H9 (cell line): ENCODE results near the gene SYT17. TPM values are rescaled to one million over a fixed set of nuclear protein-coding genes. Genes with fewer than 3 reads are reported as not detected.

ENCODE experiments used
- DNase-seq: peaks from one replicate; pipeline ENCODE4 v3.0.0-alpha.2; 2017
- H2AFZ ChIP-seq: one replicate; pipeline ENCODE4 v1.6.1; 2013; ENCODE audit warnings: mild to moderate bottlenecking, low read length, control low read depth, moderate library complexity
- H2AK5ac ChIP-seq: 2 replicates; pipeline ENCODE4 v1.6.1; 2013; ENCODE audit warnings: low read length, control low read depth, mixed read lengths; ENCODE audit not compliant: insufficient read length
- H2BK120ac ChIP-seq: one replicate; pipeline ENCODE4 v1.6.1; 2013; ENCODE audit warnings: low read depth, mild to moderate bottlenecking, low read length, control low read depth, inconsistent platforms; ENCODE audit not compliant: poor library complexity, severe bottlenecking
- H2BK12ac ChIP-seq: 2 replicates; pipeline ENCODE4 v1.6.1; 2013; ENCODE audit warnings: low read length, control low read depth, mixed read lengths, low read depth; ENCODE audit not compliant: insufficient read length
- H2BK15ac ChIP-seq: 2 replicates; pipeline ENCODE4 v1.6.1; 2013; ENCODE audit warnings: low read depth, low read length, control low read depth
- H2BK20ac ChIP-seq: one replicate; pipeline ENCODE4 v1.6.1; 2013; ENCODE audit warnings: low read depth, mild to moderate bottlenecking, low read length, control low read depth, inconsistent platforms; ENCODE audit not compliant: poor library complexity, severe bottlenecking
- H2BK5ac ChIP-seq: 2 replicates; pipeline ENCODE4 v1.6.1; 2013; ENCODE audit warnings: low read length, control low read depth, mixed read lengths; ENCODE audit not compliant: insufficient read length
- H3K14ac ChIP-seq: 2 replicates; pipeline ENCODE4 v1.6.1; 2013; ENCODE audit warnings: low read length, control low read depth; ENCODE audit not compliant: insufficient read depth
- H3K18ac ChIP-seq: 2 replicates; pipeline ENCODE4 v1.6.1; 2013; ENCODE audit warnings: low read depth, mild to moderate bottlenecking, mixed read lengths, low read length, control low read depth; ENCODE audit not compliant: insufficient read length
- H3K23ac ChIP-seq: 2 replicates; pipeline ENCODE4 v1.6.1; 2013; ENCODE audit warnings: low read length, control low read depth, mixed read lengths, low read depth; ENCODE audit not compliant: insufficient read length
- H3K23me2 ChIP-seq: 2 replicates; pipeline ENCODE4 v1.6.1; 2013; ENCODE audit warnings: low read depth, mild to moderate bottlenecking, mixed read lengths, low read length, control low read depth; ENCODE audit not compliant: insufficient read length, poor library complexity, severe bottlenecking
- H3K27ac ChIP-seq: 2 replicates; pipeline ENCODE4 v1.5.1; 2013; ENCODE audit warnings: low read length, control low read depth, mixed read lengths, low read depth; ENCODE audit not compliant: insufficient read length
- H3K27me3 ChIP-seq: 2 replicates; pipeline ENCODE4 v1.6.1; 2013; ENCODE audit warnings: low read length, control low read depth, inconsistent platforms; ENCODE audit not compliant: insufficient read depth
- H3K4ac ChIP-seq: 2 replicates; pipeline ENCODE4 v1.6.1; 2013; ENCODE audit warnings: low read depth, mild to moderate bottlenecking, control low read depth, inconsistent platforms, low read length, moderate library complexity
- H3K4me1 ChIP-seq: 2 replicates; pipeline ENCODE4 v1.6.1; 2013; ENCODE audit warnings: low read length, control low read depth, inconsistent platforms; ENCODE audit not compliant: insufficient read depth
- H3K4me2 ChIP-seq: 2 replicates; pipeline ENCODE4 v1.6.1; 2013; ENCODE audit warnings: low read length, control low read depth, mixed read lengths; ENCODE audit not compliant: insufficient read length, insufficient read depth
- H3K56ac ChIP-seq: 2 replicates; pipeline ENCODE4 v1.6.1; 2013; ENCODE audit warnings: low read depth, mild to moderate bottlenecking, mixed read lengths, low read length, control low read depth; ENCODE audit not compliant: insufficient read length
- H3K79me1 ChIP-seq: 2 replicates; pipeline ENCODE4 v1.6.1; 2013; ENCODE audit warnings: low read depth, mild to moderate bottlenecking, moderate library complexity, low read length, control low read depth, inconsistent platforms; ENCODE audit not compliant: insufficient read depth, poor library complexity, severe bottlenecking
- H3K79me2 ChIP-seq: 2 replicates; pipeline ENCODE4 v1.6.1; 2013; ENCODE audit warnings: low read length, control low read depth, inconsistent platforms; ENCODE audit not compliant: insufficient read depth
- H3K9ac ChIP-seq: 2 replicates; pipeline ENCODE4 v1.6.1; 2013; ENCODE audit warnings: low read length, control low read depth, mixed read lengths; ENCODE audit not compliant: insufficient read length; ENCODE audit errors: extremely low read depth
- H3K9me3 ChIP-seq: one replicate; pipeline ENCODE4 v1.6.1; 2013; ENCODE audit warnings: low read depth, low read length, inconsistent platforms; ENCODE audit not compliant: control insufficient read depth
- H3T11ph ChIP-seq: one replicate; pipeline ENCODE4 v1.6.1; 2013; ENCODE audit warnings: mild to moderate bottlenecking, low read length, control low read depth, inconsistent platforms
- H4K20me1 ChIP-seq: one replicate; pipeline ENCODE4 v1.6.1; 2013; ENCODE audit not compliant: control insufficient read depth, insufficient read length, insufficient read depth
- H4K5ac ChIP-seq: 2 replicates; pipeline ENCODE4 v1.6.1; 2013; ENCODE audit warnings: low read depth, mild to moderate bottlenecking, mixed read lengths, low read length, control low read depth; ENCODE audit not compliant: insufficient read length
- H4K8ac ChIP-seq: replicated peaks from 2 replicates; pipeline ENCODE4 v1.6.1; 2013; ENCODE audit warnings: low read length, control low read depth, mixed read lengths, low read depth; ENCODE audit not compliant: insufficient read length
- H4K91ac ChIP-seq: 2 replicates; pipeline ENCODE4 v1.6.1; 2013; ENCODE audit warnings: low read depth, mild to moderate bottlenecking, moderate library complexity, mixed read lengths, low read length, control low read depth; ENCODE audit not compliant: insufficient read length
- H3K27ac Mint-ChIP-seq, 3 experiments: 2 replicates in 2 of 3; 3 replicates in 1 of 3; pipeline ENCODE4 v1.8.0; 2020 to 2021; ENCODE audit warnings: mixed read lengths in 3 of 3, mild to moderate bottlenecking in 1 of 3, moderate library complexity in 1 of 3
- H3K27me3 Mint-ChIP-seq: 2 replicates; pipeline ENCODE4 v1.8.0; 2021; ENCODE audit warnings: low read depth, mild to moderate bottlenecking, moderate library complexity, mixed read lengths
- H3K36me3 Mint-ChIP-seq, 3 experiments: 2 replicates in 2 of 3; 3 replicates in 1 of 3; pipeline ENCODE4 v1.8.0; 2020 to 2021; ENCODE audit warnings: low read depth in 3 of 3, mixed read lengths in 3 of 3; ENCODE audit not compliant: insufficient read depth in 1 of 3
- H3K4me1 Mint-ChIP-seq, 2 experiments: 2 replicates each; pipeline ENCODE4 v1.8.0; 2020; ENCODE audit warnings: mixed read lengths in 2 of 2
- H3K4me3 Mint-ChIP-seq, 2 experiments: 2 replicates in 1 of 2; 3 replicates in 1 of 2; pipeline ENCODE4 v1.8.0; 2020 to 2021; ENCODE audit warnings: mild to moderate bottlenecking in 2 of 2, mixed read lengths in 2 of 2, moderate library complexity in 1 of 2
- H3K9me3 Mint-ChIP-seq, 2 experiments: 2 replicates in 1 of 2; 3 replicates in 1 of 2; pipeline ENCODE4 v1.8.0; 2020; ENCODE audit warnings: mild to moderate bottlenecking in 2 of 2, mixed read lengths in 2 of 2, moderate library complexity in 1 of 2
- WGBS: extraction: QIAGEN DNeasy Blood & Tissue Kit; methylation state at CpG from one replicate; pipeline ENCODE4 v1.1.7; 2013; ENCODE audit warnings: missing lambda C conversion rate, low lambda C conversion rate, mixed read lengths; ENCODE audit not compliant: insufficient read length; ENCODE audit errors: extremely low coverage; 5-methylcytosine and 5-hydroxymethylcytosine counted together
- total RNA-seq: library from RNA; stranded (reverse); gene quantifications from 2 replicates; pipeline ENCODE4 v1.2.1, GENCODE V29; 2021
- TF ChIP-seq, protein P1 (sequence below): fragments of 200-600 bp; sonication (generic); conservative IDR thresholded peaks from 3 replicates; pipeline ENCODE4 v1.8.0; 2021; ENCODE audit warnings: antibody characterized with exemption, mild to moderate bottlenecking

SYT17 gene
- total RNA-seq, 1 experiment from 2014 or later: 3.0 TPM

DNA sequence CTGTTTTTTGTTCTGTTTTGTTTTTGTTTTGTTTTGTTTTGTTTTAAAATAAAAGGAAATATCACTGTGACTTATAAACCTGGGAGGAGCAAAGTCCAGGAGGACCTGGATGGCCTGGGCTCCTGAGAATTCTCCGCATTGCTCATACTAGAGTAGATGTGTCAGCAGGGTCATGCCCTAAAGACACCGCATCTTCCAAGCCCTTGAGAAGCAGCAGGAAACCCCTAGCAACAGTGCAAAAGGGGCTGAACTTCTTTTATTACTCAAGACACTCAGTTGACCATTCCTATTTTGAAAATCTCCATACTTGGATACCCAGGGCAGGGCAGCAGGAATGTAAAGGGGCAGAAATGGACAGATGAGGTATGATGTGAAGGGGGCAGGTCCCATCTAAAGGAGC, 51.8 kb downstream of the SYT17 start:
- no peak overlapping the region for H3K23ac ChIP-seq
- H3K9me3 Mint-ChIP-seq: peaks cover 7 to 10% of the 10 kb centered on the region in 2 experiments; a peak in 4 of 5 replicates
- H3K27ac ChIP-seq: no peak overlapping the region
- no peak overlapping the region for H3K4me2 ChIP-seq
- H4K5ac ChIP-seq: no peak overlapping the region
- H3K36me3 Mint-ChIP-seq: peaks cover under 1 to 6% (median 4%) of the 10 kb centered on the region in 3 experiments; a peak in 5 of 7 replicates
- WGBS: no CpG with 5 or more reads among the region's 2 CpGs
- H4K8ac ChIP-seq: no peak overlapping the region
- no peak overlapping the region for H2BK20ac ChIP-seq
- H2AK5ac ChIP-seq: no peak overlapping the region
- H3K56ac ChIP-seq: no peak overlapping the region
- H3K14ac ChIP-seq: no peak overlapping the region
- H4K91ac ChIP-seq: no peak overlapping the region
- H2BK5ac ChIP-seq: no peak overlapping the region
- no peak overlapping the region for H3K4ac ChIP-seq
- H3K23me2 ChIP-seq: no peaks in the 10 kb centered on the region
- no peak overlapping the region for H3K4me3 Mint-ChIP-seq
- no peak overlapping the region for H2BK120ac ChIP-seq
- H3K79me1 ChIP-seq: no peaks in the 10 kb centered on the region
- TF ChIP-seq, protein P1, sequence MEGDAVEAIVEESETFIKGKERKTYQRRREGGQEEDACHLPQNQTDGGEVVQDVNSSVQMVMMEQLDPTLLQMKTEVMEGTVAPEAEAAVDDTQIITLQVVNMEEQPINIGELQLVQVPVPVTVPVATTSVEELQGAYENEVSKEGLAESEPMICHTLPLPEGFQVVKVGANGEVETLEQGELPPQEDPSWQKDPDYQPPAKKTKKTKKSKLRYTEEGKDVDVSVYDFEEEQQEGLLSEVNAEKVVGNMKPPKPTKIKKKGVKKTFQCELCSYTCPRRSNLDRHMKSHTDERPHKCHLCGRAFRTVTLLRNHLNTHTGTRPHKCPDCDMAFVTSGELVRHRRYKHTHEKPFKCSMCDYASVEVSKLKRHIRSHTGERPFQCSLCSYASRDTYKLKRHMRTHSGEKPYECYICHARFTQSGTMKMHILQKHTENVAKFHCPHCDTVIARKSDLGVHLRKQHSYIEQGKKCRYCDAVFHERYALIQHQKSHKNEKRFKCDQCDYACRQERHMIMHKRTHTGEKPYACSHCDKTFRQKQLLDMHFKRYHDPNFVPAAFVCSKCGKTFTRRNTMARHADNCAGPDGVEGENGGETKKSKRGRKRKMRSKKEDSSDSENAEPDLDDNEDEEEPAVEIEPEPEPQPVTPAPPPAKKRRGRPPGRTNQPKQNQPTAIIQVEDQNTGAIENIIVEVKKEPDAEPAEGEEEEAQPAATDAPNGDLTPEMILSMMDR: no peak
- no peak overlapping the region for H3T11ph ChIP-seq
- no peaks in the 10 kb centered on the region for H3K27me3 Mint-ChIP-seq
- H3K4me1 Mint-ChIP-seq: no peaks in the 10 kb centered on the region; a peak in 1 of 4 replicates
- no peak overlapping the region for H2BK12ac ChIP-seq
- no peaks in the 10 kb centered on the region for H3K9me3 ChIP-seq
- H3K18ac ChIP-seq: no peak overlapping the region
- no peaks in the 10 kb centered on the region for H3K79me2 ChIP-seq
- H2BK15ac ChIP-seq: no peak overlapping the region
- H3K27me3 ChIP-seq: no peaks in the 10 kb centered on the region
- no peaks in the 10 kb centered on the region for H3K4me1 ChIP-seq
- no peak overlapping the region for H3K9ac ChIP-seq
- DNase-seq: no peak
- H2AFZ ChIP-seq: no peak overlapping the region
- H3K27ac Mint-ChIP-seq: peak overlapping the region in 1 of 3 experiments; percentile 6; a peak in 1 of 7 replicates
- H4K20me1 ChIP-seq: no peaks in the 10 kb centered on the region
